ENCODE data around the gene C8B. TPM values are rescaled to one million over a fixed set of nuclear protein-coding genes. Genes with fewer than 3 reads are reported as not detected.

The C8B gene
- total RNA-seq, 2 donors from 2014 or later: not detected

- TF ChIP-seq CTCF (IDR thresholded peaks at IDR 0.05): no peak
- no peak for TF ChIP-seq POLR2A (IDR thresholded peaks at IDR 0.05)
- no peak for TF ChIP-seq POLR2AphosphoS5 (IDR thresholded peaks at IDR 0.05)
- no peak overlapping the region for H3K27ac ChIP-seq
- no peaks in the 10 kb centered on the region for H3K36me3 ChIP-seq
- H3K27me3 ChIP-seq (replicated peaks; ENCODE audit: insufficient read depth): no peaks in the 10 kb centered on the region
- no peak overlapping the region for H3K4me3 ChIP-seq
- intact Hi-C loops (cut with DNase I): no loop called here
- no peak for DNase-seq (ENCODE audit: low spot score)
- 92% methylated on average over 3 of the region's 3 CpGs for WGBS
- H3K9me3 ChIP-seq: no peaks in the 10 kb centered on the region
- no peaks in the 10 kb centered on the region for H3K4me1 ChIP-seq (replicated peaks)
Measured at GRCh38 chr1:56931686-56932085, 34.1 kb downstream of the C8B start.

- Histone ChIP-seq H3K4me3 (no peak overlapping the region), H3K27ac (no peak overlapping the region), H3K36me3 (no peaks in the 10 kb centered on the region), H3K4me1 (replicated peaks) (no peaks in the 10 kb centered on the region), H3K27me3 (replicated peaks; ENCODE audit: insufficient read depth) (no peaks in the 10 kb centered on the region), H3K9me3 (no peaks in the 10 kb centered on the region)
- TF ChIP-seq POLR2AphosphoS5 (IDR thresholded peaks at IDR 0.05): no peak
- TF ChIP-seq POLR2A (IDR thresholded peaks at IDR 0.05): no peak
- no peak for TF ChIP-seq CTCF (IDR thresholded peaks at IDR 0.05)
- 81% methylated on average over 3 of the region's 3 CpGs for WGBS
- intact Hi-C loops (cut with DNase I): no loop called here
- DNase-seq (ENCODE audit: low spot score): no peak
Measured at GRCh38 chr1:56931211-56931610, 34.6 kb downstream of the C8B start.

- Histone ChIP-seq H3K36me3 (no peaks in the 10 kb centered on the region), H3K27ac (no peak overlapping the region), H3K4me1 (replicated peaks) (no peaks in the 10 kb centered on the region), H3K9me3 (no peaks in the 10 kb centered on the region), H3K27me3 (replicated peaks; ENCODE audit: insufficient read depth) (no peaks in the 10 kb centered on the region), H3K4me3 (no peak overlapping the region)
- TF ChIP-seq POLR2AphosphoS5 (IDR thresholded peaks at IDR 0.05) (no peak), POLR2A (IDR thresholded peaks at IDR 0.05) (no peak), CTCF (IDR thresholded peaks at IDR 0.05) (no peak)
- intact Hi-C loops (cut with DNase I): no loop called here
- no peak for DNase-seq (ENCODE audit: low spot score)
- WGBS: 95% methylated on average over 2 of the region's 2 CpGs
Measured at GRCh38 chr1:56929492-56929891, 36.3 kb downstream of the C8B start.

- H3K27ac ChIP-seq: no peak overlapping the region
- no peak for TF ChIP-seq CTCF (IDR thresholded peaks at IDR 0.05)
- TF ChIP-seq POLR2A (IDR thresholded peaks at IDR 0.05): no peak
- no peak for TF ChIP-seq POLR2AphosphoS5 (IDR thresholded peaks at IDR 0.05)
- no peaks in the 10 kb centered on the region for H3K36me3 ChIP-seq
- no peaks in the 10 kb centered on the region for H3K27me3 ChIP-seq (replicated peaks; ENCODE audit: insufficient read depth)
- H3K4me3 ChIP-seq: no peak overlapping the region
- H3K9me3 ChIP-seq: no peaks in the 10 kb centered on the region
- H3K4me1 ChIP-seq (replicated peaks): no peaks in the 10 kb centered on the region
- 95% methylated on average over 3 of the region's 3 CpGs for WGBS
- intact Hi-C loops (cut with DNase I): no loop called here
- DNase-seq (ENCODE audit: low spot score): no peak
Measured at GRCh38 chr1:56927986-56928385, 37.8 kb downstream of the C8B start.

- H3K27ac ChIP-seq: no peak overlapping the region
- no peaks in the 10 kb centered on the region for H3K9me3 ChIP-seq
- DNase-seq (ENCODE audit: low spot score): no peak
- no peak for TF ChIP-seq POLR2AphosphoS5 (IDR thresholded peaks at IDR 0.05)
- TF ChIP-seq POLR2A (IDR thresholded peaks at IDR 0.05): no peak
- TF ChIP-seq CTCF (IDR thresholded peaks at IDR 0.05): no peak
- H3K4me3 ChIP-seq: no peak overlapping the region
- intact Hi-C loops (cut with DNase I): no loop called here
- no peaks in the 10 kb centered on the region for H3K4me1 ChIP-seq (replicated peaks)
- H3K27me3 ChIP-seq (replicated peaks; ENCODE audit: insufficient read depth): no peaks in the 10 kb centered on the region
- H3K36me3 ChIP-seq: no peaks in the 10 kb centered on the region
- WGBS: 38% methylated on average over 4 of the region's 4 CpGs
Measured at GRCh38 chr1:56927171-56927570, 38.6 kb downstream of the C8B start.

Data from prostate gland (tissue), 2 donors.